ENCODE results near the gene TCF25.

DNA sequence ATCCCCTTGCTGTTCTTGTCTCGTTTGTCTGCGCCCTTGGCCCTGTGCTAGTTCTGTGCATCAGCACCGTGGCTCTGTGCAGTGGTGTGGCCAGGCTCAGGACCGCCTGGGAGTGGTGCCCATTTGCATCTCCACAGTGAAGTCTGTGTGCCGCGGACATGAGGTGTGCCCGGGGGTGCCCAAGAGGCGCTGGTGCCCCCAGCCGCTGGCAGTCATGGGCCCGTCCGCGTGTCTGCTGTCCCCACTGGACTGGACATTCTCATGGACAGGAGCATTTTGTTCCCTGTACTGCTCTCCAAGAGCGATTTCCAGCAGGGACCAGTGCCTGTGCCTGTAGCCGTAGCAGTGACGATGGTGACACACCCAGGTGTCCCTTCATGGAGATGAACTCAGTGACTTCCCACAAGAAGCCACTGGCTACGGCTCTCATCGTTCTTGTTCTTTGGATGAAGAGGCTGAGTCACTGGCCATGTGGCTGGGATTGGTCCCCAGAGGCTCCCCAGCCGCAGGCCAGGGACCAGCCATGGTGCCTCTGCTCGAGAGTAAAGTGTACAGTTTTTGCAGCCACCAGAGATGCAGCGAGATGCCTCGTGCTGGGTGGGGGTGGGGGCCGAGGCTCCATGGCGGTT lies 32.2 kb downstream of the TCF25 start:
- TF ChIP-seq, protein P1, sequence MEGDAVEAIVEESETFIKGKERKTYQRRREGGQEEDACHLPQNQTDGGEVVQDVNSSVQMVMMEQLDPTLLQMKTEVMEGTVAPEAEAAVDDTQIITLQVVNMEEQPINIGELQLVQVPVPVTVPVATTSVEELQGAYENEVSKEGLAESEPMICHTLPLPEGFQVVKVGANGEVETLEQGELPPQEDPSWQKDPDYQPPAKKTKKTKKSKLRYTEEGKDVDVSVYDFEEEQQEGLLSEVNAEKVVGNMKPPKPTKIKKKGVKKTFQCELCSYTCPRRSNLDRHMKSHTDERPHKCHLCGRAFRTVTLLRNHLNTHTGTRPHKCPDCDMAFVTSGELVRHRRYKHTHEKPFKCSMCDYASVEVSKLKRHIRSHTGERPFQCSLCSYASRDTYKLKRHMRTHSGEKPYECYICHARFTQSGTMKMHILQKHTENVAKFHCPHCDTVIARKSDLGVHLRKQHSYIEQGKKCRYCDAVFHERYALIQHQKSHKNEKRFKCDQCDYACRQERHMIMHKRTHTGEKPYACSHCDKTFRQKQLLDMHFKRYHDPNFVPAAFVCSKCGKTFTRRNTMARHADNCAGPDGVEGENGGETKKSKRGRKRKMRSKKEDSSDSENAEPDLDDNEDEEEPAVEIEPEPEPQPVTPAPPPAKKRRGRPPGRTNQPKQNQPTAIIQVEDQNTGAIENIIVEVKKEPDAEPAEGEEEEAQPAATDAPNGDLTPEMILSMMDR (conservative IDR thresholded peaks at IDR 0.05; ENCODE audit: low read depth in 2 of 2): no peak
- TF ChIP-seq ZNF114 (CRISPR knock-in tag; IDR thresholded peaks at IDR 0.05) (no peak), POLR2AphosphoS5 (IDR thresholded peaks at IDR 0.05; ENCODE audit: low read depth) (no peak), JUNB (IDR thresholded peaks at IDR 0.05; ENCODE audit: unreplicated experiment) (no peak), EZH2 (IDR thresholded peaks at IDR 0.05; ENCODE audit: low read depth, unreplicated experiment) (no peak), EZH2phosphoT487 (IDR thresholded peaks at IDR 0.05; ENCODE audit: unreplicated experiment) (no peak), STAT1 (IDR thresholded peaks at IDR 0.05; ENCODE audit: unreplicated experiment) (no peak), CREB1 (CRISPR knock-in tag; IDR thresholded peaks at IDR 0.05; ENCODE audit: low read depth) (no peak)
- TF ChIP-seq, protein P2, sequence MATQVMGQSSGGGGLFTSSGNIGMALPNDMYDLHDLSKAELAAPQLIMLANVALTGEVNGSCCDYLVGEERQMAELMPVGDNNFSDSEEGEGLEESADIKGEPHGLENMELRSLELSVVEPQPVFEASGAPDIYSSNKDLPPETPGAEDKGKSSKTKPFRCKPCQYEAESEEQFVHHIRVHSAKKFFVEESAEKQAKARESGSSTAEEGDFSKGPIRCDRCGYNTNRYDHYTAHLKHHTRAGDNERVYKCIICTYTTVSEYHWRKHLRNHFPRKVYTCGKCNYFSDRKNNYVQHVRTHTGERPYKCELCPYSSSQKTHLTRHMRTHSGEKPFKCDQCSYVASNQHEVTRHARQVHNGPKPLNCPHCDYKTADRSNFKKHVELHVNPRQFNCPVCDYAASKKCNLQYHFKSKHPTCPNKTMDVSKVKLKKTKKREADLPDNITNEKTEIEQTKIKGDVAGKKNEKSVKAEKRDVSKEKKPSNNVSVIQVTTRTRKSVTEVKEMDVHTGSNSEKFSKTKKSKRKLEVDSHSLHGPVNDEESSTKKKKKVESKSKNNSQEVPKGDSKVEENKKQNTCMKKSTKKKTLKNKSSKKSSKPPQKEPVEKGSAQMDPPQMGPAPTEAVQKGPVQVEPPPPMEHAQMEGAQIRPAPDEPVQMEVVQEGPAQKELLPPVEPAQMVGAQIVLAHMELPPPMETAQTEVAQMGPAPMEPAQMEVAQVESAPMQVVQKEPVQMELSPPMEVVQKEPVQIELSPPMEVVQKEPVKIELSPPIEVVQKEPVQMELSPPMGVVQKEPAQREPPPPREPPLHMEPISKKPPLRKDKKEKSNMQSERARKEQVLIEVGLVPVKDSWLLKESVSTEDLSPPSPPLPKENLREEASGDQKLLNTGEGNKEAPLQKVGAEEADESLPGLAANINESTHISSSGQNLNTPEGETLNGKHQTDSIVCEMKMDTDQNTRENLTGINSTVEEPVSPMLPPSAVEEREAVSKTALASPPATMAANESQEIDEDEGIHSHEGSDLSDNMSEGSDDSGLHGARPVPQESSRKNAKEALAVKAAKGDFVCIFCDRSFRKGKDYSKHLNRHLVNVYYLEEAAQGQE (IDR thresholded peaks at IDR 0.05; ENCODE audit: unreplicated experiment): no peak

All from GM23338 (cell line).